Measurements from ENCODE around the gene LYRM9. TPM values are rescaled to one million over a fixed set of nuclear protein-coding genes. Genes with fewer than 3 reads are reported as not detected.
"Not testable (repeated sequence)": the region's sequence is repeated elsewhere in the genome, so short reads cannot be mapped to it uniquely, and the experiment has no call there.

Gene LYRM9
- total RNA-seq, 1 donor from 2014 or later = 1.9 TPM

- intact Hi-C loops (cut with micrococcal nuclease) = no loop called here
- peaks cover 5% of the 10 kb centered on the region for H3K36me3 Mint-ChIP-seq (ENCODE audit: low read depth)
- H3K27me3 Mint-ChIP-seq (ENCODE audit: insufficient read depth) = peaks cover 13% of the 10 kb centered on the region
- H3K27ac Mint-ChIP-seq = no peak overlapping the region
- no peak overlapping the region for H3K4me3 Mint-ChIP-seq
- peaks cover 22% of the 10 kb centered on the region for H3K4me1 Mint-ChIP-seq (ENCODE audit: low read depth)
- DNase-seq (ENCODE audit: low spot score) = no peak
- no peaks in the 10 kb centered on the region for H3K9me3 Mint-ChIP-seq
Observed at GRCh38 chr17:27858621-27859305, 34.4 kb downstream of the LYRM9 start.

- no peak for DNase-seq (ENCODE audit: low spot score)
- Mint-ChIP-seq H3K9me3 (no peaks in the 10 kb centered on the region), H3K4me1 (ENCODE audit: low read depth) (peaks cover 22% of the 10 kb centered on the region), H3K36me3 (ENCODE audit: low read depth) (peaks cover 5% of the 10 kb centered on the region), H3K4me3 (no peak overlapping the region), H3K27ac (no peak overlapping the region), H3K27me3 (ENCODE audit: insufficient read depth) (peaks cover 22% of the 10 kb centered on the region)
- intact Hi-C loops (cut with micrococcal nuclease) = no loop called here
Observed at GRCh38 chr17:27856676-27857432, 36.3 kb downstream of the LYRM9 start.

DNA sequence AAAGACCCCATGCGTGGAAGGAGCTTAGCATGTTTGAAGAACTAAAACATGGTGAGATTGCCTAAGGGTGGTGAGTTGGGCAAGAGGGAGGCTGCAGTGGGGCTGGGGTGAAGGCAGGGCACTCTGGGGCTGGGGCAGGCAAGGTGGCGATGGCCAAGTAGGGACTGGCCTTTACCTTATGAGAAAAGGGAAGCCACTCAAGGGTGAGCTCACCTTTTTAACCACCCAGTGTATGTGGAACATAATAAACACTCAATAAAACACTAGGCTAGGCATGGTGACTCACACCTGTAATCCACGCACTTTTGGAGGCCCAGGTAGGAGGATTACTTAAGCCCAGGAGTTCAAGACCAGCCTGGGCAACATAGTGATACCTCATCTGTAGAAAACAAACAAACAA is 37.7 kb downstream of the LYRM9 start:
- peaks cover 5% of the 10 kb centered on the region for H3K36me3 Mint-ChIP-seq (ENCODE audit: low read depth)
- intact Hi-C loops (cut with micrococcal nuclease) = no loop called here
- no peak for DNase-seq (ENCODE audit: low spot score)
- H3K4me3 Mint-ChIP-seq = no peak overlapping the region
- peaks cover 22% of the 10 kb centered on the region for H3K4me1 Mint-ChIP-seq (ENCODE audit: low read depth)
- peaks cover 13% of the 10 kb centered on the region for H3K27me3 Mint-ChIP-seq (ENCODE audit: insufficient read depth)
- H3K9me3 Mint-ChIP-seq = no peaks in the 10 kb centered on the region
- H3K27ac Mint-ChIP-seq = no peak overlapping the region

DNA sequence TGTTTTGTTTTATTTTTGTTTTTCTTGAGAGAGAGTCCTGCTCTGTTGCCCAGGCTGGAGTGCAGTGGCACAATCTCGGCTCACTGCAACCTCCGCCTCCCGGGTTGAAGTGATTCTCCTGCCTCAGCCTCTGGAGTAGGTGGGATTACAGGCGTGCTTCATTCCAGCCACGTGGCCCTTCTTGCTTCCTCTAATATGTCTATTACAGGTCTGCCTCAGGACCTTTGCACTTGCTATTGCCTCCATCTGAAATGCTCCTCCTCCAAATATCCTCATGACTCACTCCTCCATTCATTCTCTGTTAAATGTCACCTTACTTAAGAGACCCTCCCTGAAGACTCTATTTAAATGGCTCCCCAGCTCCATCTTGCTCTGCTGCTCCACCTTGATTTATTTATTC is 39.0 kb downstream of the LYRM9 start:
- Mint-ChIP-seq H3K9me3 (no peaks in the 10 kb centered on the region), H3K27ac (no peak overlapping the region), H3K27me3 (ENCODE audit: insufficient read depth) (peaks cover 10% of the 10 kb centered on the region), H3K36me3 (ENCODE audit: low read depth) (peaks cover 5% of the 10 kb centered on the region), H3K4me1 (ENCODE audit: low read depth) (peaks cover 22% of the 10 kb centered on the region), H3K4me3 (no peak overlapping the region)
- intact Hi-C loops (cut with micrococcal nuclease) = no loop called here
- DNase-seq (ENCODE audit: low spot score) = no peak

GRCh38 chr17:27853091-27853490 is 40.1 kb downstream of the LYRM9 start:
- peaks cover 14% of the 10 kb centered on the region for H3K27me3 Mint-ChIP-seq (ENCODE audit: insufficient read depth)
- H3K36me3 Mint-ChIP-seq (ENCODE audit: low read depth) = peaks cover 5% of the 10 kb centered on the region
- intact Hi-C loops (cut with micrococcal nuclease) = no loop called here
- no peaks in the 10 kb centered on the region for H3K9me3 Mint-ChIP-seq
- DNase-seq (ENCODE audit: low spot score) = no peak
- no peak overlapping the region for H3K4me3 Mint-ChIP-seq
- no peak overlapping the region for H3K27ac Mint-ChIP-seq
- H3K4me1 Mint-ChIP-seq (ENCODE audit: low read depth) = peaks cover 17% of the 10 kb centered on the region

DNA sequence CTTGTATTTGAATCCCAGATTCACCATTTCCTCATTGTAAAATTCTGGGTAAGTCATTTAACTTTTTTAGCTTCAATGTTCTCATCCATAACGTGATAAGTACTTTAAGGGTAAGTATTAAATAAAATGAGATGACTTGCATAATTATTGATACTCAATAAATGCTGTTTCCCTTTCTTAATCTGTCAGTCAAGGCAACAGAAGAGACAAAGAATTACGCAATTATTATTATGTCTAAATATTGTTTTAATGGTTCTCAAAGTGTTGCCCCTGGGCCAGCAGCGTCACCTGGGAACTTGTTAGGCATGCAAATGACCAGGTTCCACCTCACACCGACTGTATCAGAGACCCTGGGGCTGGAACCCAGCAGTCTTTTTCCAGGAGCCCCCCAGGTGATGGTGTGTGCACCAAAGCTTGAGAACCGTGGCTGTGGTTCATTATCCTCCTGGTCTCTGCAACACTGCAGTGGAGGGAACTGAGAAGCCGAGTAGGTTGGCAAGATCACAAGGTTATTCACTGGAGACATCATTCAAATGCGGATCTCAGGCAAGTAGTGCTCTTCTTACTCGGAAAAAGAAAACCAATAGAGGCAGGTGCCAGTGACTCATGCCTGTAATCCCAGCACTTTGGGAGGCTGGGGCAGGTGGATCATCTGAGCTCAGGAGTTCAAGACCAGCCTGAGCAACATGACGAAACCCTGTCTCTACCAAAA is 43.5 kb downstream of the LYRM9 start:
- Mint-ChIP-seq H3K36me3 (ENCODE audit: low read depth) (no peaks in the 10 kb centered on the region), H3K9me3 (peaks cover 4% of the 10 kb centered on the region), H3K27me3 (ENCODE audit: insufficient read depth) (peaks cover 21% of the 10 kb centered on the region), H3K27ac (no peak overlapping the region), H3K4me1 (ENCODE audit: low read depth) (peaks cover 30% of the 10 kb centered on the region), H3K4me3 (no peak overlapping the region)
- intact Hi-C loops (cut with micrococcal nuclease) = no loop called here
- no peak for DNase-seq (ENCODE audit: low spot score)

GRCh38 chr17:27848931-27849330 is 44.2 kb downstream of the LYRM9 start:
- peaks cover 30% of the 10 kb centered on the region for H3K4me1 Mint-ChIP-seq (ENCODE audit: low read depth)
- peaks cover 21% of the 10 kb centered on the region for H3K27me3 Mint-ChIP-seq (ENCODE audit: insufficient read depth)
- no peak for DNase-seq (ENCODE audit: low spot score)
- H3K27ac Mint-ChIP-seq = no peak overlapping the region
- intact Hi-C loops (cut with micrococcal nuclease) = no loop called here
- H3K4me3 Mint-ChIP-seq = no peak overlapping the region
- H3K36me3 Mint-ChIP-seq (ENCODE audit: low read depth) = no peaks in the 10 kb centered on the region
- peaks cover 4% of the 10 kb centered on the region for H3K9me3 Mint-ChIP-seq

- Mint-ChIP-seq H3K27ac (peak overlapping the region; percentile 86), H3K4me3 (peak overlapping the region; percentile 79), H3K27me3 (ENCODE audit: insufficient read depth) (peaks cover 11% of the 10 kb centered on the region), H3K4me1 (ENCODE audit: low read depth) (peaks cover 30% of the 10 kb centered on the region)
- not testable (repeated sequence) for H3K36me3 Mint-ChIP-seq (ENCODE audit: low read depth); DNase-seq (ENCODE audit: low spot score); H3K9me3 Mint-ChIP-seq
- intact Hi-C loops (cut with micrococcal nuclease) = loop anchor here (2.0 kb wide), 1 partner anchor 36 kb away; no protein-coding TSS in a partner anchor
Observed at GRCh38 chr17:27846808-27847307, 46.3 kb downstream of the LYRM9 start.

DNA sequence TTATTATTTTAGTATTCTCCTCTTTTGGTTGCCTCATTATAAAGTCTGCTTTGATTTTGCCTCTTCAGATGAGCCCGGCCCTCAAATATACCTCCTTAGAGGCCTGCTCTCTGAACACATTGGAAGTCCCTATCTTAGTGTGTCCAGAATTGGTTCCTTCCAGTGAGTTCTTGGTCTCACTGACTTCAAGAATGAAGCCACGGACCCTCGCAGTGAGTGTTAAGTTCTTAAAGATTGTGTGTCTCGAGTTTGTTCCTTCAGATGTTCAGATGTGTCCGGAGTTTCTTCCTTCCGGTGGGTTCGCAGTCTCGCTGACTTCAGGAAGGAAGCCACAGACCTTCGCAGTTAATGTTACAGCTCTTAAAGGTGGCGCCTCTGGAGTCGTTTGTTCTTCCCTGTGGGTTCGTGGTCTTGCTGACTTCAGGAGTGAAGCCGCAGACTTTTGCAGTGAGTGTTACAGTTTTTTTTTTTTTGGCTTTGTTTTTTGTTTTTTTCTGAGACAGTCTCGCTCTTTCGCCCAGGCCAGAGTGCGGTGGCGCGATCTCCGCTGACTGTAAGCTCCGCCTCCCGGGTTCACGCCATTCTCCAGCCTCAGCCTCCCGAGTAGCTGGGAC is 47.0 kb downstream of the LYRM9 start:
- H3K4me3 Mint-ChIP-seq = peak overlapping the region; percentile 79
- intact Hi-C loops (cut with micrococcal nuclease) = loop anchor here (2.0 kb wide), 1 partner anchor 35 kb away; no protein-coding TSS in a partner anchor
- peak; percentile 16 for DNase-seq (ENCODE audit: low spot score)
- H3K9me3 Mint-ChIP-seq = peaks cover 4% of the 10 kb centered on the region
- no peaks in the 10 kb centered on the region for H3K36me3 Mint-ChIP-seq (ENCODE audit: low read depth)
- peaks cover 30% of the 10 kb centered on the region for H3K4me1 Mint-ChIP-seq (ENCODE audit: low read depth)
- H3K27me3 Mint-ChIP-seq (ENCODE audit: insufficient read depth) = peaks cover 11% of the 10 kb centered on the region
- H3K27ac Mint-ChIP-seq = peak overlapping the region; percentile 86

DNA sequence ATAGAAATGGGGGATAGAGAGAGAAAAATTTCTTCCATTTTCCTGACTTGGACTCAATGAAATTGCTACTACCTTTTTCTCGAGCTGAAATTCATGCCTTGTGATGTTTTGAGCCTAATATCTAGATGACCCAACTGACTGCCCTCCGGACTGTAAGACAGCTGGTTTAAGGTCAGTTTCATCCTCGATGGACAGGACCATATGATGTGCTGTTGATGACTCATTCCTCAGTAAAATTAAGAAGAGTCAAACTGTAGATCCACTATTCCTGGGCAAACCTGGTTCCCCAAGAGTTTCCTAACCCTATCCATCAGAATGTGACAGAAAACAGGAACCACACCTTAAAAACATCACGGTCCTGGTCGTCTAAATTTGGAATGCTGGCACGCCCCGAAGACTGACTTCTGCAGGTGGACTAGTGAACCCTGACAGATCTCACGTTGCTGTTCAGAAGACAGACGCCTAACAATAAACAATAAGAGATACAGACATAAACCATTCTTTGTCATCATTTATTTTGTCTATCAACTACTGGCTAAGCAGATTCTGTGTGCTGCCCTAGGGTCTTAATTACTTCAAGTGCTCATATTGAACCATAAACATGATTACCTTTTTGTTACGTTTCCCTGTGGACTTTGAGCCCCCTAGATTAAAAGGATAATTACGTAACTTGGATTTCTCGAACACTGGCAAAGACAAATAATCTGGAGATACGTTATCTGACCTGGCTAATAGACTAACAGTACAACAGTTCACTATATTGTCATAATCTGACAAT is 47.7 kb downstream of the LYRM9 start:
- H3K36me3 Mint-ChIP-seq (ENCODE audit: low read depth) = no peaks in the 10 kb centered on the region
- H3K27me3 Mint-ChIP-seq (ENCODE audit: insufficient read depth) = peaks cover 11% of the 10 kb centered on the region
- DNase-seq (ENCODE audit: low spot score) = no peak
- H3K9me3 Mint-ChIP-seq = peaks cover 4% of the 10 kb centered on the region
- peaks cover 30% of the 10 kb centered on the region for H3K4me1 Mint-ChIP-seq (ENCODE audit: low read depth)
- no peak overlapping the region for H3K4me3 Mint-ChIP-seq
- no peak overlapping the region for H3K27ac Mint-ChIP-seq
- intact Hi-C loops (cut with micrococcal nuclease) = loop anchor here (2.0 kb wide), 1 partner anchor 35 kb away; no protein-coding TSS in a partner anchor

DNA sequence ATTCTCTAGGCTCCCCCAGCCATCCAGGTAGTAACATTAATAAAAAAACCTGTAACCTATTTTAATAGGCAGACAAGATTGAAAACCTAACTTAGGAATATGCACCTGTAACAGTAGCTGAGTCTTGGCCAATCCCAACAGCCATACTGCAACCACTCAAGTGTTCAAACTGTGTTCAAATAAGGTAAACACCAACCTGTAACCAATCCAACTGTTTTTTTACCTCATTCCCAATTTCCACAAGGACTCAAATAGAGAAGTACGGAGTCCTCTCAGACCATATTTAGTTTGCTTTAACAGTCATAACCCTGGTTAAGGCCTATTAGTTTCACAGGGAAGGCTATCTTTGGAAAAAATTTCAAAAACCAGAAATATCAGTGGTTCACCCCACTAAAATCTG is 52.5 kb downstream of the LYRM9 start:
- H3K4me1 Mint-ChIP-seq (ENCODE audit: low read depth) = peaks cover 6% of the 10 kb centered on the region
- intact Hi-C loops (cut with micrococcal nuclease) = no loop called here
- peaks cover 4% of the 10 kb centered on the region for H3K27me3 Mint-ChIP-seq (ENCODE audit: insufficient read depth)
- DNase-seq (ENCODE audit: low spot score) = no peak
- H3K4me3 Mint-ChIP-seq = no peak overlapping the region
- H3K9me3 Mint-ChIP-seq = no peaks in the 10 kb centered on the region
- H3K36me3 Mint-ChIP-seq (ENCODE audit: low read depth) = no peaks in the 10 kb centered on the region
- no peak overlapping the region for H3K27ac Mint-ChIP-seq

DNA sequence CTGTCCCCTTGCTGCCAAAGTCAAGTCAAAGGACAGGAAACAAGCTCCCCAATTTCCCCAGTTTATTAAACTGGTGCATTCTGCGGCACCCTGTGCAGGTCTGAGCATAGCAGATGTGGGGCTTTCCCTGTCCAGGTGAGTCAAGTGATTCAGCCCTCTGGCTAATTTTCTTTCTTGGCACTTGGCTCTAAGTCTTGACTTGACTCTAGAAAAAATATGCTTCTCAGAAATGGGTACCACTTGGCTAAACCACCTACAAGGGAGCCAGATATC is 52.8 kb downstream of the LYRM9 start:
- H3K4me1 Mint-ChIP-seq (ENCODE audit: low read depth); DNase-seq (ENCODE audit: low spot score); H3K9me3 Mint-ChIP-seq; H3K27me3 Mint-ChIP-seq (ENCODE audit: insufficient read depth); H3K27ac Mint-ChIP-seq; H3K4me3 Mint-ChIP-seq; intact Hi-C loops (cut with micrococcal nuclease); H3K36me3 Mint-ChIP-seq (ENCODE audit: low read depth): not testable (repeated sequence)
